Activated CD4-positive, alpha-beta memory T cell treated with anti-CD3 and anti-CD28 coated beads for 36 hours (primary cell): ENCODE results near the gene MSMP. TPM values are rescaled to one million over a fixed set of nuclear protein-coding genes. Genes with fewer than 3 reads are reported as not detected.

Experiments used
- CTCF ChIA-PET: fragments of 350-600 bp; sonication (Branson Sonifier 250); formaldehyde crosslinking; loops from one replicate; lab custom pipeline; 2021; ENCODE audit warnings: antibody characterized with exemption, inconsistent platforms; lab: Charles Lee
- POLR2A ChIA-PET: fragments of 350-600 bp; sonication (Branson Sonifier 250); formaldehyde crosslinking; loops from one replicate; lab custom pipeline; 2021; ENCODE audit warnings: antibody characterized with exemption; lab: Charles Lee
- DNase-seq: peaks from one replicate; pipeline ENCODE4 v3.0.0-alpha.2; 2020
- H3K27ac Mint-ChIP-seq: one replicate; pipeline ENCODE4 v1.8.0; 2021; ENCODE audit warnings: mixed read lengths
- H3K27me3 Mint-ChIP-seq: one replicate; pipeline ENCODE4 v1.8.0; 2021; ENCODE audit warnings: mixed read lengths
- H3K36me3 Mint-ChIP-seq: one replicate; pipeline ENCODE4 v1.8.0; 2021; ENCODE audit warnings: mixed read lengths
- H3K4me1 Mint-ChIP-seq: one replicate; pipeline ENCODE4 v1.8.0; 2021; ENCODE audit warnings: low read depth, mixed read lengths
- H3K4me3 Mint-ChIP-seq: one replicate; pipeline ENCODE4 v1.8.0; 2021; ENCODE audit warnings: mild to moderate bottlenecking, mixed read lengths
- H3K9me3 Mint-ChIP-seq: one replicate; pipeline ENCODE4 v1.8.0; 2021; ENCODE audit warnings: mixed read lengths
- intact Hi-C: fragments of 100-400 bp; cut with micrococcal nuclease; formaldehyde crosslinking; loops from one replicate; pipeline ENCODE4 v1.15.1; 2023
- total RNA-seq, 2 experiments: library from RNA; stranded (reverse); gene quantifications; one replicate each; pipeline ENCODE4 v1.2.3, GENCODE V29; 2021

The MSMP gene
- total RNA-seq, 2 experiments from 2014 or later: not detected

DNA sequence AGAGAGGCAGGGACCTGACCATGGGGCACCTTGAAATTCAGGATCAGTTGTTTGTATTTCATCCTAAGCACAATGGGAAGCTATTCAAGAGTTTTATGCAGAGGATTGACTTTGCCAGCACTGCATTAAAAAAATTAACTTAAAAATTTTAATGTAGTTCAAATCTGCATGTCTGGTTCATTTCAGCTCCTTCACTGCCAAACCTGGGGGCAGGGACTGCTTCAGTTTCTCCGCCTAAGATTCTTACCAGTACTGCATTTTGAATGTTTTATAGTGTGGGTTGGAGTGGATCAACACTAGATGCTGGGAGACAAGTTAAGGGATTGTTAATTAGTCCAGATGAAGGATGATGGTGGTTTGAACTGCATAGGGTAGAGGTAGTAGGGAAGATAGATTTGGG lies 15.7 kb upstream of the MSMP start:
- intact Hi-C loops: no loop called here
- no peak overlapping the region for H3K27ac Mint-ChIP-seq
- DNase-seq: no peak
- H3K4me1 Mint-ChIP-seq: peaks cover 5% of the 10 kb centered on the region
- ChIA-PET CTCF (interaction anchor here (0.7 to 1.5 kb wide), 4 partner anchors 19 to 158 kb away, joined by 3 to 4 read pairs (median 3); no protein-coding TSS in a partner anchor), POLR2A (no interaction called here)
- H3K27me3 Mint-ChIP-seq: no peaks in the 10 kb centered on the region
- no peaks in the 10 kb centered on the region for H3K36me3 Mint-ChIP-seq
- H3K4me3 Mint-ChIP-seq: no peak overlapping the region
- H3K9me3 Mint-ChIP-seq: no peaks in the 10 kb centered on the region

DNA sequence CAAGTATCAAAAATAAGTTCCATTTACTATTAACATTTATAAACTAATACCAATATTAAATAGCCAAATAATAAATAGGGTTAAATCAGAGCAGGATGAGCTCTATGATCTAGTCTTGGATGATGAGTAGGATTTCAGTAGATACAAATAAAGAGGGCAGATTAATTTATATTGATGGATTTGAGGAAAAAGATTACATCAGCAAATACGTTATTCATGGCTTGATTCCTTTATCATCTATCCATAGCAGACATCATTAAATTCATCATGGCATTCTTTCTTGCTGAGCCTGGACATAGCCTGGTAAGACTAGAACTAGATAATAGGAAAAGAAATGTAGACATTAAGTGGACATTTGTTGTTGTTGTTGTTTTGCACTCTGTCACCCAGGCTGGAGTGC lies 13.4 kb upstream of the MSMP start:
- no peak overlapping the region for H3K4me3 Mint-ChIP-seq
- intact Hi-C loops: no loop called here
- DNase-seq: no peak
- H3K4me1 Mint-ChIP-seq: peaks cover 5% of the 10 kb centered on the region
- H3K36me3 Mint-ChIP-seq: no peaks in the 10 kb centered on the region
- H3K27me3 Mint-ChIP-seq: no peaks in the 10 kb centered on the region
- POLR2A ChIA-PET: no interaction called here
- no peaks in the 10 kb centered on the region for H3K9me3 Mint-ChIP-seq
- no peak overlapping the region for H3K27ac Mint-ChIP-seq
- CTCF ChIA-PET: interaction anchor here (1.0 kb wide), 1 partner anchor 115 kb away, joined by 4 read pairs; no protein-coding TSS in a partner anchor

GRCh38 chr9:35766997-35767396 lies 12.9 kb upstream of the MSMP start:
- Mint-ChIP-seq H3K4me3 (no peak overlapping the region), H3K36me3 (no peaks in the 10 kb centered on the region), H3K27me3 (no peaks in the 10 kb centered on the region), H3K9me3 (no peaks in the 10 kb centered on the region), H3K4me1 (peaks cover 8% of the 10 kb centered on the region), H3K27ac (no peak overlapping the region)
- intact Hi-C loops: no loop called here
- DNase-seq: no peak
- ChIA-PET CTCF (interaction anchor here (1.0 kb wide), 1 partner anchor 115 kb away, joined by 4 read pairs; no protein-coding TSS in a partner anchor), POLR2A (no interaction called here)

DNA sequence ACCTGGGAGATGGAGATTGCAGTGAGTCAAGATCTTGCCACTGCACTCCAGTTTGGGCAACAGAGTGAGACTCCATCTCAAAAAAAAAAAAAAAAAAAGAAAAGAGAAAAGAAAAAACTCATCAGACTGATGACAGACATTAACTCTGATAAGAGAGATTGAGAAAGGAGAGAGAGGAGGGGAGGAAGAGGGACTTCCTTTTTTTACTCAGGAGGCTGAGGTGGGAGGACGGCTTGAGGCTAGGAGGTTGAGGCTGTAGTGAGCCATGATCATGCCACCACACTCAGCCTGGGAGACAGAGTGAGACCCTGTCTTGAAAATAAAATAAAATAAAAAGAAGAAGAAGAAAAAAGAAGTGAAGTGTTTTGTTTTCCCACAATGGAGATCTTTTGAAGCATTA lies 9.7 kb upstream of the MSMP start:
- ChIA-PET POLR2A (no interaction called here), CTCF (interaction anchor here (0.8 to 1.0 kb wide), 2 partner anchors 26 to 139 kb away, joined by 3 read pairs; no protein-coding TSS in a partner anchor)
- DNase-seq: no peak
- H3K27me3 Mint-ChIP-seq: no peaks in the 10 kb centered on the region
- no peak overlapping the region for H3K27ac Mint-ChIP-seq
- no peak overlapping the region for H3K4me3 Mint-ChIP-seq
- intact Hi-C loops: no loop called here
- H3K9me3 Mint-ChIP-seq: no peaks in the 10 kb centered on the region
- H3K36me3 Mint-ChIP-seq: peaks cover 3% of the 10 kb centered on the region
- H3K4me1 Mint-ChIP-seq: peaks cover 20% of the 10 kb centered on the region

DNA sequence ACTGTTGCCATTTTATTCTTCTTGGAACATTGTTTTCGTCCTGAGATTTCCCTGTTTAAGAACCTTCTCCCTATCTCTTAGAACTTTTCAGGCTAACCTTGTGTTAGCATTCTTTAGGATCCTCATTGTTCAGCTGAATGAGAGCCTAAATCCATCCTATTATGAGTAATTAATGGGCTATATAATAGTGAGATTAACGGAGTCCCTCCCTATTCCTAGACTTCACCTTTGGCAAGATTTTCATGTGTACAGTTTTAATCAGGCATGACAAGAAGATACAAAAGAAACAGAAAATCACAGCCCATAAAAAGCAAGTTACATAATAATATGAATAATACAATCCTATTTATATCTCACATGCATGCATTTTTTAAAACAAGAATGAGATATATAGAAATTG lies 9.1 kb upstream of the MSMP start:
- no peak for DNase-seq
- intact Hi-C loops: no loop called here
- CTCF ChIA-PET: interaction anchor here (0.6 to 1.2 kb wide), 6 partner anchors 8 to 777 kb away, joined by 3 to 4 read pairs (median 3); partner anchors contain the start of genes GBA2 and RGP1
- POLR2A ChIA-PET: interaction anchor here (0.7 kb wide), 1 partner anchor 246 kb away, joined by 5 read pairs; no protein-coding TSS in a partner anchor
- H3K4me1 Mint-ChIP-seq: peaks cover 26% of the 10 kb centered on the region
- H3K27ac Mint-ChIP-seq: no peak overlapping the region
- no peak overlapping the region for H3K4me3 Mint-ChIP-seq
- H3K36me3 Mint-ChIP-seq: peaks cover 3% of the 10 kb centered on the region
- no peaks in the 10 kb centered on the region for H3K27me3 Mint-ChIP-seq
- no peaks in the 10 kb centered on the region for H3K9me3 Mint-ChIP-seq

DNA sequence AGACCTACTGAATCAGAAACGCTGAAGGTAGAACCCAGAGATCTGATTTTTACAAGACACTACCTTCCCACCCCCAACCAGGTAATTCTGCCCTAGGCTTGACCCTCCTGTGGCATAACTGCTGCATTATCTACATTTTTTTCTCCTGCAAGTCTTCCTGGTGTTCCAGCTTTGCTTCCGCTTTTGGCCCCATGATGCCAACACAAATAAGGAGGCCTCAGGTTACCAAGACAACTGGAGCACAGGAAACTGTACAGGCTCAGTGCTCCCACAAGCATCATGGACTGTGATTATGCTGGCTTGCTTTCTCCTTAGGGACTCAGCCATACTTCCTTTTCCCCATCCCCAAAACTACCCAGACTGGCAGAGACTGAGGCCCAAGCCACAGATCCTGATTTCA lies 6.6 kb upstream of the MSMP start:
- Mint-ChIP-seq H3K27me3 (no peaks in the 10 kb centered on the region), H3K27ac (no peak overlapping the region), H3K4me1 (peaks cover 37% of the 10 kb centered on the region), H3K9me3 (no peaks in the 10 kb centered on the region), H3K4me3 (no peak overlapping the region), H3K36me3 (peaks cover 8% of the 10 kb centered on the region)
- no peak for DNase-seq
- intact Hi-C loops: no loop called here
- ChIA-PET CTCF (interaction anchor here (1.3 to 1.9 kb wide), 6 partner anchors 12 to 122 kb away, joined by 3 to 7 read pairs (median 5); no protein-coding TSS in a partner anchor), POLR2A (interaction anchor here (1.0 kb wide), 1 partner anchor 12 kb away, joined by 3 read pairs; no protein-coding TSS in a partner anchor)

GRCh38 chr9:35759795-35760194 lies 5.7 kb upstream of the MSMP start:
- Mint-ChIP-seq H3K27ac (no peak overlapping the region), H3K9me3 (no peaks in the 10 kb centered on the region), H3K4me3 (no peak overlapping the region), H3K27me3 (no peaks in the 10 kb centered on the region), H3K4me1 (peaks cover 37% of the 10 kb centered on the region), H3K36me3 (peaks cover 8% of the 10 kb centered on the region)
- POLR2A ChIA-PET: no interaction called here
- CTCF ChIA-PET: interaction anchor here (0.6 to 1.8 kb wide), 4 partner anchors 11 to 134 kb away, joined by 3 to 6 read pairs (median 4); no protein-coding TSS in a partner anchor
- DNase-seq: no peak
- intact Hi-C loops: no loop called here

DNA sequence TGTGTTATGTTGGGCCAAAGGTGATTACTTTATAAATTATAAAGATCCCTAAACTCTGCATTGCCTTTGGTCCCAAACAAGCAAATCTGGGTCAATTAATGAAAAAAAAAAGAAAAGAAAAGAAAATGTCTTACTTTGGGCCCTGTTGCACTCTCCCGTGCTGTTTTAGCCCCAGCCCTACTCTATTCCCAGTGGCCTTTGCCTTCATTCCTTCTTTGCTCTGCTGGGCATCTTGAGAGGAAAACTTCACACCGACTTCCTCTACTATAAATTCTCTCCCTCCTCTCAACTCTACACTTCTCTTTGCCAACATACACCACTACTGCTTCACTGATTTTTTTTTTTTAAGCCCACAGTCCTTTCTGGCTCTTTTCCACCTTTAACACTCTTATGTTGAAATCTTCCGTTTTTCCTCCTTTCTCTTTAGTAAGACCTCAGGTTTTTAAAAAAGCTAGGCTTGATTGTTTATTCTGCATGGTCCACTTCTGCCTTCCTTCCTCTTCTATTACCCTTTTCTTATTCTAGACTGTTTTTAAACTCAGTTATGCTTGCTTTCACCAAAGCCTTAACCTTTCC lies 4.5 kb upstream of the MSMP start:
- no peaks in the 10 kb centered on the region for H3K27me3 Mint-ChIP-seq
- H3K4me3 Mint-ChIP-seq: peak overlapping the region; percentile 1
- POLR2A ChIA-PET: interaction anchor here (1.1 to 1.4 kb wide), 2 partner anchors 9 to 16 kb away, joined by 4 read pairs; no protein-coding TSS in a partner anchor
- H3K27ac Mint-ChIP-seq: no peak overlapping the region
- peaks cover 37% of the 10 kb centered on the region for H3K4me1 Mint-ChIP-seq
- intact Hi-C loops: loop anchor here (1.0 kb wide), 1 partner anchor 57 kb away; the partner anchor contains the start of gene HINT2
- H3K9me3 Mint-ChIP-seq: no peaks in the 10 kb centered on the region
- CTCF ChIA-PET: interaction anchor here (1.3 kb wide), 1 partner anchor 11 kb away, joined by 4 read pairs; no protein-coding TSS in a partner anchor
- peaks cover 8% of the 10 kb centered on the region for H3K36me3 Mint-ChIP-seq
- no peak for DNase-seq

DNA sequence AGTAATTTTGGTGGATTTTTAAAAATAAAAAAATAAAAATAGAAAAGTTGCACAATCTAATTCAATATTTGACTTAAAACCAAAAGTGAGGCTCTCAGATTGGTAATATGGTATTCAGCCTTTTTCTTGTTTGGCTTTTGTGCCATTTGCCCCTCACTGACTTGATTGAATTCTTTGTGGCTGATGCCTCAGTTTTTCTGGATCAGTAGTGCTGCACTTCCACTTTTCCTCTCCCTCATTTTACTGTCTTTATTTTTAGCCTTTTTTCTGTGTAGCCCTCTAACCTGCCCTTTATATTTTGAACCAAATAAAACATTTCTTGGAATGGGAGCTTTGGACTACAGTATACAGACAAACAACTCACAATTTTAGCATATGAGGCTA lies 3.8 kb upstream of the MSMP start:
- H3K36me3 Mint-ChIP-seq: peaks cover 8% of the 10 kb centered on the region
- no peaks in the 10 kb centered on the region for H3K9me3 Mint-ChIP-seq
- H3K27me3 Mint-ChIP-seq: no peaks in the 10 kb centered on the region
- intact Hi-C loops: loop anchor here (1.0 to 2.0 kb wide), 3 partner anchors 9 to 57 kb away; partner anchors contain the start of genes CREB3, GBA2, HINT2 and RGP1
- DNase-seq: no peak
- peak overlapping the region; percentile 60 for H3K27ac Mint-ChIP-seq
- ChIA-PET POLR2A (interaction anchor here (1.1 to 1.4 kb wide), 2 partner anchors 8 to 16 kb away, joined by 4 read pairs; no protein-coding TSS in a partner anchor), CTCF (interaction anchor here (1.3 kb wide), 1 partner anchor 10 kb away, joined by 4 read pairs; no protein-coding TSS in a partner anchor)
- peaks cover 37% of the 10 kb centered on the region for H3K4me1 Mint-ChIP-seq
- peak overlapping the region; percentile 96 for H3K4me3 Mint-ChIP-seq

DNA sequence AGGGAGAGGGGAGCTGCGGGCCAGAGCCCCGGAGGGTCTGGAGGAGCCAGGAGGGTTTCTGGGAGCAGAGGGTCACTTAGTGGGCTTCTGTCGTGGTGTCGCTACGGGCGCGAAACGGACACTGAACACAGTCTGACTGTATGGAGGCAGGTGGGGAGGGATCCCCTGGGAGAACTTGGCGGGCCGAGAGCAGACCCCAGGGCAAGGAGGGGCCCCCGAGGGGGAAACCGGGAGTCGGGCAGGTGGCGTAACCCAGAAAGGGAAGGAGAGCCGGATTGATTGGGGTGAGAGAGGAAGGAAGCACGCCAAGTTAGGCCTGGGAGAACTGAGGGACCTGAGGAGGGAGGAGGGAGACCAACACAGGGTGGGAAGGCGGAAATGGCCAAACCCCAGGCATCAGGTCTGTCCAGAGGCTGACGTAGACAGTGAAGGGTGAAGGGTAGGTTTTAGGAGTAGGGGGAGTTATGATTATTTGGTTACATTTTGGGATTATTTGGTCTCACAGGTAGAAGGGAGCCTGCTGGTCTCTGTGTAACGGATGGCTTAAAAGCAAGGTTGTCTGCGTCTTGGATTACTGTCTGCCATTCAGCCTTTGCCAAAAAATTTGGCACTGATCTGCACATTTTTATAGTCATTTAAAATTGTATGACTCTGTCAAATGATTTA lies 3.3 kb upstream of the MSMP start:
- Mint-ChIP-seq H3K4me3 (peak overlapping the region; percentile 96), H3K27ac (peak overlapping the region; percentile 95), H3K27me3 (no peaks in the 10 kb centered on the region), H3K4me1 (peaks cover 37% of the 10 kb centered on the region), H3K9me3 (no peaks in the 10 kb centered on the region), H3K36me3 (peaks cover 10% of the 10 kb centered on the region)
- peak; percentile 44 for DNase-seq
- ChIA-PET POLR2A (interaction anchor here (0.8 to 2.0 kb wide), 5 partner anchors 8 to 99 kb away, joined by 3 to 13 read pairs (median 4); partner anchors contain the start of genes CCDC107, CREB3, RMRP and TLN1), CTCF (interaction anchor here (0.6 to 2.1 kb wide), 17 partner anchors 9 to 142 kb away, joined by 3 to 24 read pairs (median 6); partner anchors contain the start of genes CREB3, SPAG8 and TLN1)
- intact Hi-C loops: loop anchor here (1.0 to 2.0 kb wide), 2 partner anchors 8 to 25 kb away; partner anchors contain the start of genes CREB3, GBA2, RGP1 and TLN1
